Ishikawa (cell line): ENCODE data around the gene CNN2.

ENCODE experiments used
- CEBPB ChIP-seq: IDR thresholded peaks from 2 replicates; pipeline ENCODE4 v1.6.1; 2012
- CREB1 ChIP-seq: IDR thresholded peaks from 2 replicates; pipeline ENCODE4 v1.6.1; 2012; ENCODE audit warnings: low read depth
- EGR1 ChIP-seq: IDR thresholded peaks from 2 replicates; pipeline ENCODE4 v1.6.1; 2012
- EP300 ChIP-seq: IDR thresholded peaks from 2 replicates; pipeline ENCODE4 v1.6.1; 2012; ENCODE audit warnings: borderline replicate concordance
- FOXM1 ChIP-seq: IDR thresholded peaks from 2 replicates; pipeline ENCODE4 v1.6.1; 2012; ENCODE audit warnings: low read depth, borderline replicate concordance
- NFIC ChIP-seq: IDR thresholded peaks from 2 replicates; pipeline ENCODE4 v1.6.1; 2012
- TAF1 ChIP-seq: IDR thresholded peaks from 2 replicates; pipeline ENCODE4 v1.6.1; 2012; ENCODE audit warnings: low read depth, mild to moderate bottlenecking
- TCF12 ChIP-seq: IDR thresholded peaks from 2 replicates; pipeline ENCODE4 v1.6.1; 2012; ENCODE audit warnings: low read depth
- TEAD4 ChIP-seq: IDR thresholded peaks from 2 replicates; pipeline ENCODE4 v1.6.1; 2012
- YY1 ChIP-seq: IDR thresholded peaks from 2 replicates; pipeline ENCODE4 v1.6.1; 2012; ENCODE audit warnings: low read depth
- ZBTB7A ChIP-seq: IDR thresholded peaks from 2 replicates; pipeline ENCODE4 v1.6.1; 2012; ENCODE audit warnings: low read depth
- TF ChIP-seq, protein P1 (sequence below): IDR thresholded peaks from 2 replicates; pipeline ENCODE4 v1.6.1; 2012; ENCODE audit warnings: low read depth, mild to moderate bottlenecking
- TF ChIP-seq, protein P2 (sequence below): IDR thresholded peaks from 2 replicates; pipeline ENCODE4 v1.6.1; 2012

DNA sequence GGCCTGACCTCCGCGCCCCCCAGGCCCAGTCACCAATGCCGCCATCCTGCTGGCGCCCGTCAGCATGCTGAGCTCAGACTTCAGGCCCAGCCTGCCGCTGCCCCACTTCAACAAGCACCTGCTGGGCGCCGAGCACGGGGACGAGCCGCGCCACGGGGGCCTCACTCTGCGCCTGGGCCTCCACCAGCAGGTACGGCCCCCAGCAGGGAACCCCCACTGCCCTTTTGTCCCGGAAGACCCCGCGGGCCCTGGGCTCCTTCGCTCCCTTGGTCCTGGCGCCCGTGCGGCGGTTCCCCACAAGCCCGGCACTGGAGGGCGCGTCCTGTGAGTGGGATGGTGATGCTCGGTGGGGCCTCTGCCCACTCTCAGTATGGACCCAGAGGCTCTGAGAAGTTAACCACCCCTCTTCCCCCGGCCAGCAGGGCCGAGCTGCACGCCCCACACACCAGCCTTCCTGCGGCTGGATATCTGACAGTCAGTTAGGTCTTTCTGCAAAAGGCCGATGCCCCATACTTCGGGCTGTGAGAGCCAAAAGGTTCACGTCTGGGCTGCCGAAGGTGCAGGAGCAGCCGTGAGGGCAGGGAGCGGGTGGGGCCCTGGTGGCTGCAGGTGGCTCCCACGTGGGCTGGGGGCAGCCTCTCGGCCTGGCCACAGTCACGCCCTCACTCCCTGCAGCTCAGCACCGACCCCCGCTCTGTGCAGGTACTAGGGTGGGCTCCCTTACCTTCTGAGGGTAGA is 34.3 kb upstream of the CNN2 start:
- TF ChIP-seq YY1 (no peak), EGR1 (no peak), ZBTB7A (no peak), EP300 (no peak), TEAD4 (no peak), TAF1 (no peak), NFIC (no peak), FOXM1 (no peak), TCF12 (no peak), CREB1 (no peak), CEBPB (no peak)
- TF ChIP-seq, protein P1, sequence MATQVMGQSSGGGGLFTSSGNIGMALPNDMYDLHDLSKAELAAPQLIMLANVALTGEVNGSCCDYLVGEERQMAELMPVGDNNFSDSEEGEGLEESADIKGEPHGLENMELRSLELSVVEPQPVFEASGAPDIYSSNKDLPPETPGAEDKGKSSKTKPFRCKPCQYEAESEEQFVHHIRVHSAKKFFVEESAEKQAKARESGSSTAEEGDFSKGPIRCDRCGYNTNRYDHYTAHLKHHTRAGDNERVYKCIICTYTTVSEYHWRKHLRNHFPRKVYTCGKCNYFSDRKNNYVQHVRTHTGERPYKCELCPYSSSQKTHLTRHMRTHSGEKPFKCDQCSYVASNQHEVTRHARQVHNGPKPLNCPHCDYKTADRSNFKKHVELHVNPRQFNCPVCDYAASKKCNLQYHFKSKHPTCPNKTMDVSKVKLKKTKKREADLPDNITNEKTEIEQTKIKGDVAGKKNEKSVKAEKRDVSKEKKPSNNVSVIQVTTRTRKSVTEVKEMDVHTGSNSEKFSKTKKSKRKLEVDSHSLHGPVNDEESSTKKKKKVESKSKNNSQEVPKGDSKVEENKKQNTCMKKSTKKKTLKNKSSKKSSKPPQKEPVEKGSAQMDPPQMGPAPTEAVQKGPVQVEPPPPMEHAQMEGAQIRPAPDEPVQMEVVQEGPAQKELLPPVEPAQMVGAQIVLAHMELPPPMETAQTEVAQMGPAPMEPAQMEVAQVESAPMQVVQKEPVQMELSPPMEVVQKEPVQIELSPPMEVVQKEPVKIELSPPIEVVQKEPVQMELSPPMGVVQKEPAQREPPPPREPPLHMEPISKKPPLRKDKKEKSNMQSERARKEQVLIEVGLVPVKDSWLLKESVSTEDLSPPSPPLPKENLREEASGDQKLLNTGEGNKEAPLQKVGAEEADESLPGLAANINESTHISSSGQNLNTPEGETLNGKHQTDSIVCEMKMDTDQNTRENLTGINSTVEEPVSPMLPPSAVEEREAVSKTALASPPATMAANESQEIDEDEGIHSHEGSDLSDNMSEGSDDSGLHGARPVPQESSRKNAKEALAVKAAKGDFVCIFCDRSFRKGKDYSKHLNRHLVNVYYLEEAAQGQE = no peak
- TF ChIP-seq, protein P2, sequence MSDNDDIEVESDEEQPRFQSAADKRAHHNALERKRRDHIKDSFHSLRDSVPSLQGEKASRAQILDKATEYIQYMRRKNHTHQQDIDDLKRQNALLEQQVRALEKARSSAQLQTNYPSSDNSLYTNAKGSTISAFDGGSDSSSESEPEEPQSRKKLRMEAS = no peak
